ENCODE measurements around the gene PRR12.

The PRR12 gene

GRCh38 chr19:49592486-49593232, 1.7 kb downstream of the PRR12 start:
- Mint-ChIP-seq H3K9me3 (no peaks in the 10 kb centered on the region), H3K27me3 (no peaks in the 10 kb centered on the region), H3K36me3 (peaks cover 17% of the 10 kb centered on the region), H3K4me3 (peak overlapping the region; percentile 71), H3K4me1 (peaks cover 25% of the 10 kb centered on the region), H3K27ac (peak overlapping the region; percentile 71)
- DNase-seq (ENCODE audit: low spot score in 2 of 2) (no peak), ATAC-seq (ENCODE audit: low read depth) (no peak)

DNA sequence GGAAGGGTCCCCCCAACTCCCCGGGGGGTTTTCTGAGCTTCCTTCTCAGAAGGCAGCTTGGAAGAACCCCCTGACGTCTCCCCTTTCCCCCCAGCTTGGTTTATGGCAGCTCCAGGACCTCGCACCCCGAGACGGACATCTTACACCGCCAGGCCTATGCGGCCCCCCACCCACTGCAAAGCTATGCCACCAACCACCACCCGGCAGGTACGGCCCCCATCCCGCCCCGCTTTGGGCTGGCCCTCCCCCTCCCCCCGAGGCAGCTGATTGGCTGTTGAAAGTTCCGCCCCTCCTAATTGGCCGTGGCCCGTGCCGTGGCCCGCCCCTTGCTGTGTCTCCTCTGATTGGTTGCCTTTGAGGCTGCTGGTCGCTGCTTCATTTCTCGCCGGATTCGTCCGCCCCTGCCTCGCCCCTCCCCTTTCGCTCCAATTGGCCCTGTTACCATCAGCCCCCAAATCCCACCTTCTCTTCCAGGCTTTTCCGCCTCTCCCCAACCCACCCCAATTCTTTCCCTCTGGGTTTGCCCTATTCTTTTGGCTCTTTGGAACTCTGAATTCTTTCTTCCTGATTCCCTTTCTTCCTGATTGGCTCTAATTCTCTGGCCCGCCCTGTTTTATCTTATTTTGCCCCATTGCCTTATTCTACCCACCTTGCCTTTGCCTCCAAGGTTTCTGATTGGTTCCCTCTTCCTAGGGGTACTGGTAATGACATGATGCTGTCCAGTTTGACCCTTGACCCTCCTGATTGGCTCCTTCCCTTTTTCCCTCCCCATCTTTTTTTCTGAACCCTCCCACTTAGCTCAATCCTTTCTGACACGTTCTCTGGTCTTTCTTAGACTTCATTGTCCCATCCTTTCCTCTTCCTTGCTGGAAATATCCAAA, 2.5 kb downstream of the PRR12 start:
- ATAC-seq (ENCODE audit: low read depth) = peak; percentile 53
- Mint-ChIP-seq H3K36me3 (peaks cover 17% of the 10 kb centered on the region), H3K9me3 (no peaks in the 10 kb centered on the region), H3K4me3 (peak overlapping the region; percentile 71), H3K27ac (peak overlapping the region; percentile 71), H3K27me3 (no peaks in the 10 kb centered on the region), H3K4me1 (peaks cover 25% of the 10 kb centered on the region)
- peak; percentile 77 to 87 for DNase-seq (ENCODE audit: low spot score in 2 of 2)

DNA sequence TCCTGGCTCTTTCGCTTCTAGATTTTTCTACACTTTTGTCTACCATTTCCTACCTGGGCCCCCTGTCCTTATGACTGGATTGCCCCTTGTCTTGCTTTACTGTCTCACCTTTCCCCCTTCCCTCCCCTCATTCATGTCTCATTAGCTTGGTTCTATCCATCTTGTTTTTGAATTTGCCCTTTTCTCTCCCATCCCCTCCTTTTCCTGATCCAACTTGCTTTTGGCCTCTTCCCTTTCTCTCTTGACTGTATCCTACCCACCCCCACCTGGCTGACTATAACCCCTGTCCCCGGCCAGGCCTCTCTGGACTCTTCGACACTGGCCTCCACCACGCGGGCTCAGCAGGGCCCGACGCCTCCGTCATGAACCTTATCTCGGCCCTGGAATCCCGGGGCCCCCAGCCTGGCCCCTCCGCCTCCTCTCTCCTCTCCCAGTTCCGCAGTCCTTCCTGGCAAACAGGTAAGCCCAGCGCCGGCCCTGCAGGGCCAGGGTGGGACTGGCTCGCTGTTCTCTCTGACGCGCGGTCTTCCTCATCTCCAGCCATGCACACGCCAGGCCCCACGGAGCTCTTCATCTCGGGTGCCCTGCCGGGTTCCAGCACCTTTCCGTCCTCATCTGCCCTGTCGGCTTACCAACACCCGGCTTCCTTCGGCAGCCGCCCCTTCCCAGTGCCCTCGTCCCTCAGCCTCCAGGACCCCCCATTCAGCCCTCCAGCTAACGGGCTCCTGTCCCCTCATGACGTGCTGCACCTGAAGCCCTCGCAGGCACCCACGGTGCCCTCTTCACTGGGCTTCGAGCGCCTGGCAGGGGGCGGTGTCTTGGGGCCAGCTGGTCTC, 3.4 kb downstream of the PRR12 start:
- H3K36me3 Mint-ChIP-seq = peaks cover 17% of the 10 kb centered on the region

DNA sequence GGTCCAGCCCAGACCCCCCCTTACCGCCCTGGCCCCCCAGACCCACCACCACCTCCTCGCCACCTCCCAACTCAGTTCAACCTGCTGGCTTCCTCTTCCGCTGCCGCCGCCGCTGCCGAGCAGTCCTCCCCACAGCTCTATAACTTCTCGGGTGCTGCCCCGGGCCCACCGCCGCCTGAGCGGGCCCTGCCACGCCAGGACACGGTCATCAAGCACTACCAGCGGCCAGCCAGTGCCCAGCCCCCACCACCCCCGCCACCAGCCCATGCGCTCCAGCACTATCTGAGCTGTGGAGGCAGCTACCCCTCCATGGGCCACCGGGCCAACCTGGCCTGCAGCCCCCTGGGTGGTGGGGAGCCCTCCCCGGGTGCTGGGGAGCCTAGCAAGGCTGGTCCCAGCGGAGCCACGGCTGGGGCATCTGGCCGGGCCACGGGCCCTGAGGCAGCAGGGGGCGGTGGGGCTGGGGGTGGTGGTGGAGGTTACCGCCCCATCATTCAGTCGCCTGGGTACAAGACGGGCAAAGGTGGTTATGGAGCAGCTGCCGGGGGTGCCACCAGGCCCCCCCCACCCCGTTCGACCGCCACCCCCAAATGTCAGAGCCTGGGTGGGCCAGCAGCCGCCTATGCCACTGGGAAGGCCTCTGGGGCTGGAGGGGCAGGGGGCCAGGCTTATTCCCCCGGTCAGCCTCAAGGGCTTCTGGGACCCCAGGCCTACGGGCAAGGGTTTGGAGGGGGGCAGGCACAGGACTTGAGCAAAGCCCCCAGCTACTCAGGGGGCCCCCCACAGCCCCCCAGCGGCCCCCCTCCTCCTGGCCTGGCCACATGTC, 4.2 kb downstream of the PRR12 start:
- no peak for DNase-seq (ENCODE audit: low spot score in 2 of 2)
- ATAC-seq (ENCODE audit: low read depth) = no peak
- Mint-ChIP-seq H3K27me3 (no peaks in the 10 kb centered on the region), H3K4me1 (peaks cover 22% of the 10 kb centered on the region), H3K36me3 (peaks cover 21% of the 10 kb centered on the region), H3K27ac (no peak overlapping the region), H3K9me3 (no peaks in the 10 kb centered on the region), H3K4me3 (no peak overlapping the region)

More for the DNA sequence above, 3.4 kb downstream of the PRR12 start:
- Mint-ChIP-seq H3K27me3 (no peaks in the 10 kb centered on the region), H3K4me3 (peak overlapping the region; percentile 71), H3K9me3 (no peaks in the 10 kb centered on the region), H3K4me1 (peaks cover 23% of the 10 kb centered on the region), H3K27ac (peak overlapping the region; percentile 71)
- ATAC-seq (ENCODE audit: low read depth) (no peak), DNase-seq (ENCODE audit: low spot score in 2 of 2) (no peak)

- H3K27ac Mint-ChIP-seq = no peak overlapping the region
- peaks cover 24% of the 10 kb centered on the region for H3K36me3 Mint-ChIP-seq
- H3K9me3 Mint-ChIP-seq = no peaks in the 10 kb centered on the region
Observed at GRCh38 chr19:49595819-49596404, 4.9 kb downstream of the PRR12 start.

GRCh38 chr19:49596407-49596806, 5.4 kb downstream of the PRR12 start:
- ATAC-seq (ENCODE audit: low read depth) = no peak
- H3K4me3 Mint-ChIP-seq = no peak overlapping the region
- peaks cover 27% of the 10 kb centered on the region for H3K4me1 Mint-ChIP-seq
- H3K27ac Mint-ChIP-seq = no peak overlapping the region
- no peak for DNase-seq (ENCODE audit: low spot score in 2 of 2)
- H3K36me3 Mint-ChIP-seq = peaks cover 27% of the 10 kb centered on the region
- no peaks in the 10 kb centered on the region for H3K27me3 Mint-ChIP-seq
- no peaks in the 10 kb centered on the region for H3K9me3 Mint-ChIP-seq

More at GRCh38 chr19:49595819-49596404, 4.9 kb downstream of the PRR12 start:
- no peak overlapping the region for H3K4me3 Mint-ChIP-seq
- H3K27me3 Mint-ChIP-seq = no peaks in the 10 kb centered on the region
- no peak for DNase-seq (ENCODE audit: low spot score in 2 of 2)
- ATAC-seq (ENCODE audit: low read depth) = no peak
- peaks cover 23% of the 10 kb centered on the region for H3K4me1 Mint-ChIP-seq

GRCh38 chr19:49596954-49597702, 6.1 kb downstream of the PRR12 start:
- no peak overlapping the region for H3K4me3 Mint-ChIP-seq
- peaks cover 27% of the 10 kb centered on the region for H3K36me3 Mint-ChIP-seq
- ATAC-seq (ENCODE audit: low read depth) = no peak
- H3K27ac Mint-ChIP-seq = no peak overlapping the region
- no peak for DNase-seq (ENCODE audit: low spot score in 2 of 2)
- peaks cover 27% of the 10 kb centered on the region for H3K4me1 Mint-ChIP-seq
- H3K27me3 Mint-ChIP-seq = no peaks in the 10 kb centered on the region
- H3K9me3 Mint-ChIP-seq = no peaks in the 10 kb centered on the region

DNA sequence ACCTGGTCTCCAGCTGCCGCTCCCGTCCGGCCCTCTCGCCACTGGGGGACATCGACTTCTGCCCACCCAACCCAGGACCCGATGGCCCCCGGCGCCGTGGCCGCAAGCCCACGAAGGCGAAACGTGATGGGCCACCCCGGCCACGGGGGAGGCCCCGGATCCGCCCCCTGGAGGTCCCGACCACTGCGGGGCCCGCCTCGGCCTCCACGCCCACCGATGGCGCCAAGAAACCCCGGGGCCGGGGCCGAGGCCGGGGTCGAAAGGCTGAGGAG, 6.7 kb downstream of the PRR12 start:
- no peaks in the 10 kb centered on the region for H3K27me3 Mint-ChIP-seq
- H3K27ac Mint-ChIP-seq = no peak overlapping the region
- no peak for ATAC-seq (ENCODE audit: low read depth)
- H3K36me3 Mint-ChIP-seq = peaks cover 27% of the 10 kb centered on the region
- DNase-seq (ENCODE audit: low spot score in 2 of 2) = no peak
- no peak overlapping the region for H3K4me3 Mint-ChIP-seq
- peaks cover 23% of the 10 kb centered on the region for H3K4me1 Mint-ChIP-seq
- H3K9me3 Mint-ChIP-seq = no peaks in the 10 kb centered on the region

GRCh38 chr19:49599378-49600295, 8.7 kb downstream of the PRR12 start:
- no peak for ATAC-seq (ENCODE audit: low read depth)
- Mint-ChIP-seq H3K4me3 (no peak overlapping the region), H3K27ac (no peak overlapping the region), H3K4me1 (peaks cover 7% of the 10 kb centered on the region), H3K36me3 (peaks cover 17% of the 10 kb centered on the region), H3K27me3 (no peaks in the 10 kb centered on the region), H3K9me3 (no peaks in the 10 kb centered on the region)
- no peak for DNase-seq (ENCODE audit: low spot score in 2 of 2)

DNA sequence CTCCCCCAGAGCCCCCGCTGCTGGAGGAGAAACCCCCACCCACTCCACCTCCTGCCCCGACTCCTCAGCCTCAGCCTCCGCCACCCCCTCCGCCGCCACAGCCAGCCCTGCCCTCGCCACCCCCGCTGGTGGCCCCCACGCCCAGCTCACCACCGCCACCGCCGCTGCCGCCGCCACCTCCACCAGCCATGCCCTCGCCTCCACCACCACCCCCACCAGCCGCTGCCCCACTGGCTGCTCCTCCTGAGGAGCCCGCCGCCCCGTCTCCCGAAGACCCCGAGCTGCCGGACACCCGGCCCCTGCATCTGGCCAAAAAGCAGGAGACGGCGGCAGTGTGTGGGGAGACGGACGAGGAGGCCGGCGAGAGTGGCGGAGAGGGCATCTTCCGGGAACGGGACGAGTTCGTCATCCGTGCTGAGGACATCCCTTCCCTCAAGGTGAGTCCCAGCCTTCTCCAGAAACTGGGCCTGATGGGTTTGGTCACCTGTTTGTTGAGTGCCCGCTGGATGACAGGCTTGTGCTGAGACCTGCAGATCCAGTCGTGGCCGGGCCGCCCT, 10.6 kb downstream of the PRR12 start:
- H3K27ac Mint-ChIP-seq = no peak overlapping the region
- no peaks in the 10 kb centered on the region for H3K27me3 Mint-ChIP-seq
- ATAC-seq (ENCODE audit: low read depth) (no peak), DNase-seq (ENCODE audit: low spot score in 2 of 2) (no peak)
- no peak overlapping the region for H3K4me3 Mint-ChIP-seq
- peaks cover 7% of the 10 kb centered on the region for H3K4me1 Mint-ChIP-seq
- no peaks in the 10 kb centered on the region for H3K9me3 Mint-ChIP-seq
- peaks cover 13% of the 10 kb centered on the region for H3K36me3 Mint-ChIP-seq

- Mint-ChIP-seq H3K27me3 (no peaks in the 10 kb centered on the region), H3K9me3 (no peaks in the 10 kb centered on the region), H3K36me3 (peaks cover 13% of the 10 kb centered on the region), H3K4me3 (no peak overlapping the region), H3K27ac (no peak overlapping the region), H3K4me1 (peaks cover 7% of the 10 kb centered on the region)
- no peak for DNase-seq (ENCODE audit: low spot score in 2 of 2)
- ATAC-seq (ENCODE audit: low read depth) = no peak
Observed at GRCh38 chr19:49602806-49603205, 11.8 kb downstream of the PRR12 start.
